GM12878 (cell line): ENCODE results near the gene ST7.

Experiments used
- CBFB ChIP-seq: IDR thresholded peaks from 2 replicates; pipeline ENCODE4 v1.6.1; 2016; ENCODE audit warnings: antibody characterized with exemption, low read depth
- CREB1 ChIP-seq: IDR thresholded peaks from 2 replicates; pipeline ENCODE4 v1.6.1; 2012; ENCODE audit warnings: low read depth, mild to moderate bottlenecking, inconsistent platforms
- DPF2 ChIP-seq: fragments of 450-650 bp; IDR thresholded peaks from 2 replicates; pipeline ENCODE4 v1.6.1; 2017; ENCODE audit warnings: mild to moderate bottlenecking
- EZH2 ChIP-seq: IDR thresholded peaks from 2 replicates; pipeline ENCODE4 v1.6.1; 2012; ENCODE audit warnings: low read depth, mild to moderate bottlenecking, control low read depth, inconsistent platforms, low read length, borderline replicate concordance; ENCODE audit not compliant: control insufficient read depth
- GABPA ChIP-seq: IDR thresholded peaks from 2 replicates; pipeline ENCODE4 v1.6.1; 2014; ENCODE audit warnings: antibody characterized with exemption, low read depth, mild to moderate bottlenecking, inconsistent platforms
- HDGF ChIP-seq: fragments of 450-650 bp; IDR thresholded peaks from 2 replicates; pipeline ENCODE4 v1.6.1; 2016; ENCODE audit warnings: antibody characterized with exemption
- MYB ChIP-seq: fragments of 150-350 bp; IDR thresholded peaks from 2 replicates; pipeline ENCODE4 v1.6.1; 2014; ENCODE audit warnings: mild to moderate bottlenecking, low read depth, low read length, borderline replicate concordance
- SIN3A ChIP-seq: IDR thresholded peaks from 2 replicates; pipeline ENCODE4 v1.6.1; 2012; ENCODE audit warnings: low read depth, low read length, improper control_type of control experiment
- TAF1 ChIP-seq: IDR thresholded peaks from 2 replicates; pipeline ENCODE4 v1.6.1; 2011; ENCODE audit warnings: mild to moderate bottlenecking, low read depth, low read length, borderline replicate concordance
- TF ChIP-seq, protein P1 (sequence below), 3 experiments: IDR thresholded peaks in 2 of 3; conservative IDR thresholded peaks in 1 of 3; 2 replicates each; pipeline ENCODE4 v1.5.1; 2011; ENCODE audit warnings: low read depth in 3 of 3, low read length in 3 of 3, mild to moderate bottlenecking in 3 of 3, control low read depth in 2 of 3, moderate library complexity in 2 of 3, inconsistent platforms in 1 of 3, mixed read lengths in 1 of 3; ENCODE audit not compliant: control insufficient read depth in 2 of 3, insufficient read depth in 1 of 3; ENCODE audit errors: extremely low read depth in 1 of 3
- TF ChIP-seq, protein P2 (sequence below): IDR thresholded peaks from 2 replicates; pipeline ENCODE4 v1.6.1; 2012; ENCODE audit warnings: low read depth, low read length, improper control_type of control experiment

DNA sequence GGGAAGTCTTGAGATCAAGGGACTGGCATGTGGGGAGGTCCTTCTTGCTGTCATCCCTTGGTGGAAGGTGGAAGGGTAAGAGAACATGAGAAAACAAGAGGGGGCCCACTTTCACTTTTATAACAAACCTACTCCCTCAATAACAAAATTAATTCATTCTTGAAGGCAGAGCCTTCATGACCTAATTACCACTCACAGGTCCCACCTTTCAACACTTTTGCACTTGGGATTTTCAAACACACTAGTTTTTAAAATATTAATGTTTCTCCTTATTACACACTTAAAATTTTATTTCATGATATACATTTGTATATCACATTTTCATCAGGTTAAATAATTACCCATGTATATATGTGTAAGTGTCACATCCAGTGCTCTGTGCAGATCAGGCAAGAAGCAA is 2.0 kb downstream of the ST7 start:
- TF ChIP-seq, protein P1, sequence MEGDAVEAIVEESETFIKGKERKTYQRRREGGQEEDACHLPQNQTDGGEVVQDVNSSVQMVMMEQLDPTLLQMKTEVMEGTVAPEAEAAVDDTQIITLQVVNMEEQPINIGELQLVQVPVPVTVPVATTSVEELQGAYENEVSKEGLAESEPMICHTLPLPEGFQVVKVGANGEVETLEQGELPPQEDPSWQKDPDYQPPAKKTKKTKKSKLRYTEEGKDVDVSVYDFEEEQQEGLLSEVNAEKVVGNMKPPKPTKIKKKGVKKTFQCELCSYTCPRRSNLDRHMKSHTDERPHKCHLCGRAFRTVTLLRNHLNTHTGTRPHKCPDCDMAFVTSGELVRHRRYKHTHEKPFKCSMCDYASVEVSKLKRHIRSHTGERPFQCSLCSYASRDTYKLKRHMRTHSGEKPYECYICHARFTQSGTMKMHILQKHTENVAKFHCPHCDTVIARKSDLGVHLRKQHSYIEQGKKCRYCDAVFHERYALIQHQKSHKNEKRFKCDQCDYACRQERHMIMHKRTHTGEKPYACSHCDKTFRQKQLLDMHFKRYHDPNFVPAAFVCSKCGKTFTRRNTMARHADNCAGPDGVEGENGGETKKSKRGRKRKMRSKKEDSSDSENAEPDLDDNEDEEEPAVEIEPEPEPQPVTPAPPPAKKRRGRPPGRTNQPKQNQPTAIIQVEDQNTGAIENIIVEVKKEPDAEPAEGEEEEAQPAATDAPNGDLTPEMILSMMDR (IDR thresholded peaks at IDR 0.05 in 2 of 3, conservative IDR thresholded peaks at IDR 0.05 in 1 of 3; ENCODE audit: control insufficient read depth in 2 of 3, extremely low read depth in 1 of 3, insufficient read depth in 1 of 3, low read depth in 3 of 3, low read length in 3 of 3), result no peak
- TF ChIP-seq TAF1 (no peak), EZH2 (no peak), DPF2 (no peak), GABPA (no peak), SIN3A (no peak), CBFB (no peak), MYB (no peak), HDGF (no peak), CREB1 (no peak)
- TF ChIP-seq, protein P2, sequence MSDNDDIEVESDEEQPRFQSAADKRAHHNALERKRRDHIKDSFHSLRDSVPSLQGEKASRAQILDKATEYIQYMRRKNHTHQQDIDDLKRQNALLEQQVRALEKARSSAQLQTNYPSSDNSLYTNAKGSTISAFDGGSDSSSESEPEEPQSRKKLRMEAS, result no peak
